DMS53 (cell line): ENCODE results near the gene ZNF385D.
"Not testable (repeated sequence)": the region's sequence is repeated elsewhere in the genome, so short reads cannot be mapped to it uniquely, and the experiment has no call there.

Experiments
- DNase-seq: peaks from one replicate; lab custom pipeline; 2025; lab: John Stamatoyannopoulos, UW

ZNF385D gene

DNA sequence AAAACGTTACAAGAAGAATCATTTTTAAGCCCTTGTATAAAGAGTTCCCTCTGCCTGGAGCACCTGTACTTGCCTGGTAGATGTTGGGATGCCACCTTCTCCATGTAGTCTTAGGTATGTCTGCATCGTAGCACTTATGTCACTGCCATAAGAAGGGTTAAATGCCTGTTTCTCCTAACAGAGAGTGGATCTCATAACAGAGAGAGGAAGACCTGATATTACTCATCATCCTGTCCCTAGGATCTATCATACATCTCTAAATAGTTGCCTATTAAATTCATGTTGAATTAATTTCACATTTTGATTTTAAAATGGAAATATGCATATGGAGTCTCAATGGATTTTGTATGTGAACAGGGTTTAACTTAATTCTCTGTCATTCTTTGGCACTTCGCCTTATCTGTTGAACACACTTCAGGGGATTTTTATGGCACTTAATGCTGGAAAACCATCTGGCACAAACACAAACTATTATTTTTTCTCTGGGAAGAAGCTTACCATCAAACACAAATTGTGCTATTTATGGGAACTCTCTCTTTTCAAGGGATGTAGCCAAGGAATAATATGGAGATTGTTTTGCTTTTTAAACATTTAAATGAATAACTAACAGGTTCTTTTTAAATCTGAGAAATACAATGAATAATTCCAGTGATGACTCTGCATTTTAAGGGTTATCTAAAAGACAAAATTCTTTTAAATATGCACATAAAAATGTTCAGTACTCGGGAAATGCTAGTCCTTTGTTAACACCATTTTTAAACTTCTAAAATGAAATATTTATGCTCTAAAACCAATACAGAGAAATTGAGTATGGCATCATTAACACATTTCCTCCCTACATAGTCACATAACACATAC lies 230.7 kb downstream of the ZNF385D start:
- no peak for DNase-seq

DNA sequence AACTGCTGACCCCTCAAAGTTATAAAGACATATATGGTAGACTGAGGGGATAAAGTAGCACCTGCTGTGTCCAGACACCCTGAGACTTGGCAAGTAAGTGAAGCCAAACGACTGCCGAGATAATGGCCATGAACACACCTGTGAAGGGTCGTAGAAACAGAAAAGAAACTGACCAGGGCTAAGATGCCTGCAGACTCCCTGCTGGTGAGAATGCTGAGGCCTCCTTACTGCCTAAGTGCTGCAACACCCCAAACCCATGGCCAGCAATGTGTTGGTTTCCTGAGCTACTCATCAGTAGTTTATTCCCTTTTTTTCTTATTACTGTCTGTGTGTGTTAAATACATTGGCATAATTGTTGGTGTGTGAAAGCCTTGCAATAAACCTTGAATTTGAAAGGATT lies 233.8 kb downstream of the ZNF385D start:
- DNase-seq, result no peak

DNA sequence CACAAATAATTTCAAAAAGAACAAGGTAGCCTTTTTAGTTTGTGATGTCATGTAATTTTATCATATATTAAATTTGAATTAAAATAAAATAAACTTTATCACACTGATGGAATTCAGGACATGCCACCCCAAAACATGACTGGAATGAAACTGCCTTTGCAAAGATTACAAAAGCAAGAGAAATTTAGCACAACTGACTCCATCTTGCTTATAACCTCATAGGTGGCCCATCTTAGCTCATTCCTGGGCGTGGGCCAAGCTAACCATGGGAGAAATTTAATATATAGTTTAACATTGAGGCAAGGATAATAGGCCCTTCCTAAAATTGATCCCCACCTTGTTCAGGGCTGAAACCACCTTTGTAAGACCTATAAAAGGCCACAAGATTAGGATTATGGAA lies 235.6 kb downstream of the ZNF385D start:
- no peak for DNase-seq

DNA sequence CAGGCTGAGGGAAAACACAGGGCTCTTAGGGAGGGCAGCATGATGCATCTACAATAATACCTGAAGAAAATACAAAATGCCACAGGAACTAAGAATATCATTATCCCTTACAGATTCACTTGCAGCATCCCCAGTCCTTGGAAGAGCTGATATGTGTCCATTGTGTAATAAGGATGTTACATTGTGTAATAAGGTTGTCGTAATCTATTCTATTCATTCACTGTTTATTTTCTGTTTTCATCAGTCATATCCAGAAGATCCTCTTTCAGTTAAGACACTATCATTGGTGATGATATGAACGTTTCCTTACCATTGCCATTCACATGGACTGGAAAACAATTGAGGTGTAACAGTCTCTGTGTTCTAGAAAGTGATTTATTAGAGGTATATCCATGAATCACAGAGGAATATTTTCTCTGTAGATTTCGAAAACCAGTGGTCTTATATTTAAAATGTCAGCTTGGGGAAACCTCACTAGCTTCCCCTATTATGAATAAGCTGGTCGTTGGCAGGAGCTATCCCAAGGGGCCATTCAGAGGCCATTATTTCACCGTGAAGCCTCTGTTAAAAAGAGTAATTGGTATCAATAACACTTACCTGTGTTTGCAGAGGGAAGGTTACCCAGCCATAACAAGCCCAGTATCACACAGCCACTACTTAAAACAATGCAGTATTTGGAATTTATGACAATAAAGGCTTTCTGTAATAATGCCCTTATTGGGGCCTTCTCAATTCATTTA lies 241.1 kb downstream of the ZNF385D start:
- no peak for DNase-seq

DNA sequence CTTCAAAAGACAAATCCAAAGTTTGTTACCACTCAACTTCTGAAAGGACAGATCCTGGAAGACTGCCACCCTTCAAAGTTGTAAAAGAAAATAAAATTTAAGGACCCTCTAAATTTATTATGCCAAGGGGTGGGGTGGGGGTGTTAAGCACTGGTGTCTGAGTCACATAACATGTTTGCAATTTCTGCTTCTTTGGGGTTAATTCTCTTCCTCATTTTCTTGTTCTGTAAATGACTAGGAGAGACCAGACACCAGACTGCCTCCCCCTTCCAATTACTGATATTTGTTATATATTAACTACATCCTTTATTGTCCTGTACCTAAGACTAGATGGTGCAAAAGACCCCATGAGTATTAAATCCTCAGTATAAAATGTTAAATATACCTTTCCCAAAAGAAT lies 242.8 kb downstream of the ZNF385D start:
- no peak for DNase-seq

DNA sequence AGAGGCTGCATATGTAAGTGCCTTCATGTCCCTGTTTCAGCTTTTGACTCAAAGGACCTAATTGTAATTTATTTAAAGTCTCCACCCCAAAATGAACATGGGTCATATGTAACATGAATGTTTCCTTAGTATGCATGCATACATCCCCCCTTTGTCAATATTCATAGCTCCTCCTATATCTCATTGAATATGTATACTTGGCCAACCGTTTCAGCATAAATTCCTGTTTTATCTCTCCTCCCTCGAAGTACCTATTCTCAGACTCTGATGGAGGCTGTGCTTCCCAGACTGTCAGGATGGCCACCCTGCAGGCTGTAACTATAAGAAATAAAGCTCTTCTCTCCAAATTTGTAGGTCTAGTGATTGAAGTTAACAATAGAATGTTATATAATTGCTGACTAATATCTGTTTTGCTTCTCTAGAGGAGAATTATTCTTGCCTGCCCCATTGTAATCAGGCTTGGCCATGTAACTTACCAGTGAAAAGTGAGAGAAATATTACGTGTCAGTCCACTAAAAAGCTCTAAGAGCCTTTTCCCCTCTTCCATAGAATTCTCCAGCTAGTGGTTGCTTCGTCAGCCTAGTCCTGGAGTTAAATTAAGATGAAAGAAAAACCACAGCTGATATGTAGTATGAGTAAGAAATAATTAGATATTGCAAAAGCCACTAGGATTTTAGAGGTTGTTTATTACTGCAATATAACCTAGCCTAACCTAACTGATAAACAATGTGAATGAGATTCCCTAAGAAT lies 245.1 kb downstream of the ZNF385D start:
- no peak for DNase-seq

DNA sequence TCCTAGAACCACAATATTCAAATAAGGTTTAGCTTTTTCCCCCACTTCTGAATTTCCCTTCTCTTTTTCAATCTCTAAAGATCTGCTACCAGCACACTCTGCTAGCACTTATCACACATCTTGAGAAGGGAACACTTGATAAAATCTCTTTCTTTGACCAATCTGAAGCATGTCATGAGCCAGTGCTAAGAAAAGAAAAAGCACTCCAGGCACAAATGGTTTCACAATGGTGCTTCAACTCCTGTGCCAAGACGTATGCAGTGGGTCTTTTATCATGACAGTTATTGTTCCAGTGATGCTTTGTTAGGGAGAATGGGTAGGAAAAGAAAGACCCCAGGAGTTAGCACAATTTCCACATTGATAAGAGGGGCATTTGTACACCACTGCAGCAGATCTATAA lies 248.4 kb downstream of the ZNF385D start:
- no peak for DNase-seq

- DNase-seq, result no peak
Measured at GRCh38 chr3:21500834-21501233, 250.2 kb downstream of the ZNF385D start.

- DNase-seq, result not testable (repeated sequence)
Measured at GRCh38 chr3:21490671-21491070, 260.3 kb downstream of the ZNF385D start.

DNA sequence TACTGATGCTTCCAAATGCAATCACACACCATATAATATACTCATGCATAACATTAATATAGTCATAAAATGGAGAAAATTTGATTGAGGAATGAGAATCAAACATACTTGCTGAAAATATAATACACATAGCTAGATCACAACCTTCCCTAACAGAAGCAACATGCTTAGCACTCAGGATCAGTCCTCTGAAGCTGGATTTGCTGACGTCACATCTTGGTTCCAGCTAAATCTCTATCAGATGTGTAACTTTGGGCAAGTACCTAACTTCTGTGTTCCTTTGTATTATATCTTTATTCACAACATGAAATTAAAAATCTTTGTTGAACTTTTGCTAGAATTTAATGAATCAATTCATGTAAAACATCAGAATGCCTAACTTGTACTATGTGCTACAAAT lies 263.5 kb downstream of the ZNF385D start:
- no peak for DNase-seq

GRCh38 chr3:21486024-21486935 lies 264.7 kb downstream of the ZNF385D start:
- DNase-seq, result not testable (repeated sequence)

DNA sequence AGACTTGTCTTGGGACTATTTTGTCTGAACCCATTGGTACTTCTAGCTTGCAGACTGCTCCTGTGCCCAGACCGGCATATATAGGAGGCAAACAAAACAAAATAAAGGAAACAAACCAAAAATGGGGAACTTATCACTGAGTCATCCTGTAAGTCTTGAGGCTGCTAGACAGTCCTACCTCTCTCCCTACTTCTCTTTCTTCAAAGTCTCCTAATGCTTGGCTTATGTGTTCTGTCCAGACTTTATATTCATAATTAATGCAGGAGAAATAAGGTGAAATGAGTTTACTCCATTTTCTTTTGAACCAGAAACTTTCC lies 266.2 kb downstream of the ZNF385D start:
- no peak for DNase-seq

- DNase-seq, result peak; percentile 68
Measured at GRCh38 chr3:21484057-21484827, 266.8 kb downstream of the ZNF385D start.

DNA sequence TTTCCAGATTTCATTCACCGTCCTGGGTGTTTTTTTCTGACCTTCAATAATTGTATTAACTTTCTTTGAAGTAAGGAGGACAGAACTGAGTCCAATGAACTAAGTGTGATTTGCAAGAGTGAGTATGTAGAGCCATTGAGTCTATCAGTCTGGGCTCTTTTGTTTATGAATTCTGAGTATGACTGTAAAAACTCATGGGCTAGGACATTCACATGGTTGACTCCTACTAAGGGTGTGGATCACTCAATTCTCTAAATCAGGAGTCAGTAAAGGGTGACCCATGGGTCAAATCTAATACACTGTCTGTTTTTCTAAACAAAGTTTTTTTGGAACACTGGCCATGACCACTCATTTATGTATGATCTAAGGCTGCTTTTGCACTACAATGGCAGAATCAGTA lies 269.0 kb downstream of the ZNF385D start:
- no peak for DNase-seq

GRCh38 chr3:21477541-21478288 lies 273.3 kb downstream of the ZNF385D start:
- DNase-seq, result no peak

DNA sequence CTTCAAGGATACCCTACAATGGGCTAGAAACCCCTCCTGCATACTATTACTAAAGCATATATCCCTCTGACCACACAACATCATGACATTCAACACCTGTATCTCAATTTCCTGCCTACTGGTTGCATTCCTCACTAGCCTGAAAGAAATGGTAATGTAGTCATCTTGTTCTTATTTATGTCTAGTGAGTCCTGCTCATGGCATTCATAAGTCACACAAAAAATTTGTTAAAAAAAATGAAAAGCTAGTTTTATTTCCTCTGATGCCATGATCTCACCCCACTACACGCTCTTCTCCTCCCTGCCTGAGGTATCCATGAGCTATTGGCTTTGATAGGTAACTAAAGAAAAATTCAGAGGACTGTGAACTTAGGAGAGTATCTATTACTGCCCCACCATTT lies 284.5 kb downstream of the ZNF385D start:
- no peak for DNase-seq

- no peak for DNase-seq
Measured at GRCh38 chr3:21464746-21465145, 286.3 kb downstream of the ZNF385D start.

GRCh38 chr3:21463319-21463718 lies 287.7 kb downstream of the ZNF385D start:
- no peak for DNase-seq

DNA sequence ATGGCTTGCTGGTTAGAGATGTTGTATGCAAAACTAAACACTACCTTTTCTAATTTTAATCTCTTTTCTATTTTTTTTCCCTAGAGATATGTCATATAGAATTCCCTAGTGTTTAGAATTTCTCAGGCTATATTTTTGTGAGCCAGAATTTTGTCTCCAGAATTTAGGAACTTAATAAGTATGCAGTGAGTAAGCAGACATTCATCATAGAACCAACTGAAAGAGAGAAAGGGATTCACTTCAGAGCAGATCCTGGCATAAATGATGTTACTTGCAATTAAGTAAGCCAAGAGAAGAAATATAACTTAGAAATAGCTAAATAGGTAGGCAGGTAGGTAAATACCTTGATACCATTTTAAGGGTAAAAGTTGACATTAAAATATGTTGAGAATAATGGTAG lies 288.9 kb downstream of the ZNF385D start:
- no peak for DNase-seq

DNA sequence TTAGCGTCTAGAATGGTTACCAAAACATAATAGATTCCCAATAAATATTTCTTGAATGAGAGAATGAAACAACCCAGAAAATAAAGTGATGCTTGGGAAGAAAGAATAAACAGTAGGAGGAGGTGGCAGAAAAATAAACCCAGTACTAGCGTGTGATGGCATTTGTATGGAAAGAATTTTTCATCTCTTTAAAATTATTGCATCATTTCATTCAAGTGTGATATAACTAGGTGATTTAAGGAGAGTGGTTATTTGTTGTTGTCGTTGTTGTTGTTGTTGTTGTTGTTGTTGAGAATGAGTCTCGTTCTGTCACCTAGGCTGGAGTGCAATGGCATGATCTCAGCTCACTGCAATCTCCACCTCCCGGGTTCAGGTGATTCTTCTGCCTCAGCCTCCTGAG lies 293.9 kb downstream of the ZNF385D start:
- DNase-seq, result no peak
